ENCODE measurements around the gene ROBO1. TPM values are rescaled to one million over a fixed set of nuclear protein-coding genes. Genes with fewer than 3 reads are reported as not detected.

ROBO1 gene
- total RNA-seq, 2 experiments from 2014 or later, result 0.36 to 0.69 TPM

GRCh38 chr3:78940626-78941025 is 827.2 kb downstream of the ROBO1 start:
- Histone ChIP-seq H3K4me1 (ENCODE audit: insufficient read depth, low read length) (no peaks in the 10 kb centered on the region), H3K27ac (ENCODE audit: low read depth in 1 of 2, low read length in 2 of 2) (no peak overlapping the region), H3K27me3 (ENCODE audit: control insufficient read depth in 1 of 2, insufficient read depth in 2 of 2, low read length in 2 of 2) (no peaks in the 10 kb centered on the region), H3K9me3 (ENCODE audit: control insufficient read depth in 1 of 2, insufficient read depth in 1 of 2, low read length in 2 of 2) (peaks cover 0 to 13% of the 10 kb centered on the region in 2 experiments), H3K36me3 (ENCODE audit: insufficient read depth, low read length) (no peaks in the 10 kb centered on the region), H3K4me3 (ENCODE audit: low read length) (no peak overlapping the region)
- CTCF ChIA-PET, result no interaction called here
- no peaks in the 10 kb centered on the region for H3K36me3 Mint-ChIP-seq (ENCODE audit: low read depth)
- TF ChIP-seq, protein P1, sequence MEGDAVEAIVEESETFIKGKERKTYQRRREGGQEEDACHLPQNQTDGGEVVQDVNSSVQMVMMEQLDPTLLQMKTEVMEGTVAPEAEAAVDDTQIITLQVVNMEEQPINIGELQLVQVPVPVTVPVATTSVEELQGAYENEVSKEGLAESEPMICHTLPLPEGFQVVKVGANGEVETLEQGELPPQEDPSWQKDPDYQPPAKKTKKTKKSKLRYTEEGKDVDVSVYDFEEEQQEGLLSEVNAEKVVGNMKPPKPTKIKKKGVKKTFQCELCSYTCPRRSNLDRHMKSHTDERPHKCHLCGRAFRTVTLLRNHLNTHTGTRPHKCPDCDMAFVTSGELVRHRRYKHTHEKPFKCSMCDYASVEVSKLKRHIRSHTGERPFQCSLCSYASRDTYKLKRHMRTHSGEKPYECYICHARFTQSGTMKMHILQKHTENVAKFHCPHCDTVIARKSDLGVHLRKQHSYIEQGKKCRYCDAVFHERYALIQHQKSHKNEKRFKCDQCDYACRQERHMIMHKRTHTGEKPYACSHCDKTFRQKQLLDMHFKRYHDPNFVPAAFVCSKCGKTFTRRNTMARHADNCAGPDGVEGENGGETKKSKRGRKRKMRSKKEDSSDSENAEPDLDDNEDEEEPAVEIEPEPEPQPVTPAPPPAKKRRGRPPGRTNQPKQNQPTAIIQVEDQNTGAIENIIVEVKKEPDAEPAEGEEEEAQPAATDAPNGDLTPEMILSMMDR (IDR thresholded peaks at IDR 0.05), result no peak
- H3K9me3 Mint-ChIP-seq, result peaks cover 13% of the 10 kb centered on the region
- H3K4me1 Mint-ChIP-seq (ENCODE audit: low read depth), result no peaks in the 10 kb centered on the region
- H3K27me3 Mint-ChIP-seq, result no peaks in the 10 kb centered on the region
- H3K4me3 Mint-ChIP-seq, result no peak overlapping the region
- ATAC-seq (ENCODE audit: poor library complexity) (no peak), DNase-seq (no peak)
- POLR2A ChIA-PET, result no interaction called here
- intact Hi-C loops (cut with DNase I, micrococcal nuclease), result no loop called here
- H3K27ac Mint-ChIP-seq, result no peak overlapping the region

- H3K36me3 Mint-ChIP-seq (ENCODE audit: low read depth), result no peaks in the 10 kb centered on the region
Observed at GRCh38 chr3:78940128-78940527, 827.7 kb downstream of the ROBO1 start.

GRCh38 chr3:78937475-78937874 is 830.3 kb downstream of the ROBO1 start:
- Mint-ChIP-seq H3K9me3 (peaks cover 6% of the 10 kb centered on the region), H3K4me1 (ENCODE audit: low read depth) (no peaks in the 10 kb centered on the region), H3K36me3 (ENCODE audit: low read depth) (no peaks in the 10 kb centered on the region), H3K27me3 (no peaks in the 10 kb centered on the region), H3K27ac (no peak overlapping the region), H3K4me3 (no peak overlapping the region)
- ATAC-seq (ENCODE audit: poor library complexity) (no peak), DNase-seq (no peak)
- peaks cover 0 to 5% of the 10 kb centered on the region in 2 experiments for H3K9me3 ChIP-seq (ENCODE audit: control insufficient read depth in 1 of 2, insufficient read depth in 1 of 2, low read length in 2 of 2)
- POLR2A ChIA-PET, result no interaction called here
- H3K4me3 ChIP-seq (ENCODE audit: low read length), result no peak overlapping the region
- no peaks in the 10 kb centered on the region for H3K36me3 ChIP-seq (ENCODE audit: insufficient read depth, low read length)
- TF ChIP-seq, protein P1 (IDR thresholded peaks at IDR 0.05), result no peak
- CTCF ChIA-PET, result no interaction called here
- H3K27ac ChIP-seq (ENCODE audit: low read depth in 1 of 2, low read length in 2 of 2), result no peak overlapping the region
- no peaks in the 10 kb centered on the region for H3K4me1 ChIP-seq (ENCODE audit: insufficient read depth, low read length)
- intact Hi-C loops (cut with DNase I, micrococcal nuclease), result no loop called here
- no peaks in the 10 kb centered on the region for H3K27me3 ChIP-seq (ENCODE audit: control insufficient read depth in 1 of 2, insufficient read depth in 2 of 2, low read length in 2 of 2)

More at GRCh38 chr3:78940128-78940527, 827.7 kb downstream of the ROBO1 start:
- ChIA-PET POLR2A (no interaction called here), CTCF (no interaction called here)
- H3K4me3 Mint-ChIP-seq, result no peak overlapping the region
- no peaks in the 10 kb centered on the region for H3K4me1 Mint-ChIP-seq (ENCODE audit: low read depth)
- peaks cover 12% of the 10 kb centered on the region for H3K9me3 Mint-ChIP-seq
- no peak overlapping the region for H3K4me3 ChIP-seq (ENCODE audit: low read length)
- H3K27me3 Mint-ChIP-seq, result no peaks in the 10 kb centered on the region
- no peaks in the 10 kb centered on the region for H3K27me3 ChIP-seq (ENCODE audit: control insufficient read depth in 1 of 2, insufficient read depth in 2 of 2, low read length in 2 of 2)
- TF ChIP-seq, protein P1 (IDR thresholded peaks at IDR 0.05), result no peak
- H3K4me1 ChIP-seq (ENCODE audit: insufficient read depth, low read length), result no peaks in the 10 kb centered on the region
- H3K36me3 ChIP-seq (ENCODE audit: insufficient read depth, low read length), result no peaks in the 10 kb centered on the region
- peaks cover 0 to 13% of the 10 kb centered on the region in 2 experiments for H3K9me3 ChIP-seq (ENCODE audit: control insufficient read depth in 1 of 2, insufficient read depth in 1 of 2, low read length in 2 of 2)
- intact Hi-C loops (cut with DNase I, micrococcal nuclease), result no loop called here
- no peak overlapping the region for H3K27ac ChIP-seq (ENCODE audit: low read depth in 1 of 2, low read length in 2 of 2)
- DNase-seq (no peak), ATAC-seq (ENCODE audit: poor library complexity) (no peak)
- no peak overlapping the region for H3K27ac Mint-ChIP-seq

Data from CD4-positive, alpha-beta T cell (primary cell).